ENCODE measurements around the gene DIRAS1.

GRCh38 chr19:2734589-2735288 lies 13.6 kb upstream of the DIRAS1 start:
- TF ChIP-seq ELF1 (IDR thresholded peaks at IDR 0.05; ENCODE audit: borderline replicate concordance, low read depth) (no peak), CTCF (IDR thresholded peaks at IDR 0.05 in 2 of 3, conservative IDR thresholded peaks at IDR 0.05 in 1 of 3; ENCODE audit: borderline replicate concordance in 1 of 3, insufficient read depth in 1 of 3, low read depth in 2 of 3, low read length in 2 of 3) (no peak), RAD21 (IDR thresholded peaks at IDR 0.05; ENCODE audit: low read depth) (no peak), POLR2A (IDR thresholded peaks at IDR 0.05; ENCODE audit: borderline replicate concordance, extremely low read depth, insufficient read depth, insufficient read length) (no peak), JUND (IDR thresholded peaks at IDR 0.05) (no peak), EZH2 (IDR thresholded peaks at IDR 0.05) (no peak), CBX3 (IDR thresholded peaks at IDR 0.05; ENCODE audit: low read depth) (no peak), POLR2AphosphoS5 (IDR thresholded peaks at IDR 0.05; ENCODE audit: low read depth, low read length) (no peak), SP1 (IDR thresholded peaks at IDR 0.05; ENCODE audit: low read depth) (no peak), ZNF274 (IDR thresholded peaks at IDR 0.05; ENCODE audit: low read depth, low read length) (no peak)
